HUDEP-2 (cell line): ENCODE results near the gene CAMTA1.

Source experiments
- DNase-seq, 76 experiments: peaks; one replicate each; lab custom pipeline; 2025; ENCODE audit not compliant: unreplicated experiment in 76 of 76; lab: John Stamatoyannopoulos, UW

Gene CAMTA1

GRCh38 chr1:7174561-7174960, 389.3 kb downstream of the CAMTA1 start:
- no peak for DNase-seq

GRCh38 chr1:7174980-7175906, 390.0 kb downstream of the CAMTA1 start:
- DNase-seq = no peak

GRCh38 chr1:7177021-7177420, 391.8 kb downstream of the CAMTA1 start:
- peak in 1 of 76 experiments; percentile 0 for DNase-seq

- DNase-seq = no peak
Observed at GRCh38 chr1:7177438-7178146, 392.3 kb downstream of the CAMTA1 start.

GRCh38 chr1:7178336-7178735, 393.1 kb downstream of the CAMTA1 start:
- DNase-seq = no peak

- DNase-seq = no peak
Observed at GRCh38 chr1:7178741-7179140, 393.5 kb downstream of the CAMTA1 start.

GRCh38 chr1:7185721-7186120, 400.5 kb downstream of the CAMTA1 start:
- no peak for DNase-seq

- DNase-seq = no peak
Observed at GRCh38 chr1:7186382-7187111, 401.3 kb downstream of the CAMTA1 start.

- DNase-seq = no peak
Observed at GRCh38 chr1:7187112-7187493, 401.8 kb downstream of the CAMTA1 start.

GRCh38 chr1:7190261-7190660, 405.0 kb downstream of the CAMTA1 start:
- DNase-seq = no peak

- DNase-seq = no peak
Observed at GRCh38 chr1:7192453-7192852, 407.2 kb downstream of the CAMTA1 start.

GRCh38 chr1:7196036-7196911, 411.0 kb downstream of the CAMTA1 start:
- DNase-seq = no peak

GRCh38 chr1:7198664-7199063, 413.4 kb downstream of the CAMTA1 start:
- DNase-seq = no peak

- no peak for DNase-seq
Observed at GRCh38 chr1:7199077-7199779, 414.0 kb downstream of the CAMTA1 start.

GRCh38 chr1:7207875-7208646, 422.8 kb downstream of the CAMTA1 start:
- DNase-seq = peak in 40 of 76 experiments; percentile 1 to 60 (median 18)

GRCh38 chr1:7208647-7209180, 423.5 kb downstream of the CAMTA1 start:
- no peak for DNase-seq

- DNase-seq = no peak
Observed at GRCh38 chr1:7209336-7209735, 424.1 kb downstream of the CAMTA1 start.

- DNase-seq = peak in 23 of 76 experiments; percentile 0 to 34 (median 11)
Observed at GRCh38 chr1:7218210-7218832, 433.1 kb downstream of the CAMTA1 start.
